ENCODE measurements around the gene MTSS2.

MTSS2 gene

DNA sequence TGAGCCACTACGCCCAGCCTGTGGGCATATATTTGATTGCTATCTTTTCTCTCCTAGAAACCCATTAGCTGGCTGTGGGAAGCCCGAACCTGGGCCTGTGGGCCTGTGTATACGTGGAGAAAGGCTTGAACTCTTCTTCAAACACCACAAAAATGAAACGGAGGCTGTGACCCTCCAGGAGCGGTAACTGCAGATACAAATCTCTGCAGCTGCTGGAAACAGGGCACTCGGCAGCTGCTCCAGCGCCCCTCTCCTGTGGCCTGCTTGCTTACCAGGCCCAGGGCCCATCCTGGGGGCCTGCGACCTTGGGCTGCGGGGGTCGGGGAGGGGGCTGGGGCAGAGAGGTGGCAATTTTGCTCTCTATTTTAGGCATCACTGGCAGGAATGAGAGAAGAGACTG, 28.0 kb upstream of the MTSS2 start:
- DNase-seq: no peak

DNA sequence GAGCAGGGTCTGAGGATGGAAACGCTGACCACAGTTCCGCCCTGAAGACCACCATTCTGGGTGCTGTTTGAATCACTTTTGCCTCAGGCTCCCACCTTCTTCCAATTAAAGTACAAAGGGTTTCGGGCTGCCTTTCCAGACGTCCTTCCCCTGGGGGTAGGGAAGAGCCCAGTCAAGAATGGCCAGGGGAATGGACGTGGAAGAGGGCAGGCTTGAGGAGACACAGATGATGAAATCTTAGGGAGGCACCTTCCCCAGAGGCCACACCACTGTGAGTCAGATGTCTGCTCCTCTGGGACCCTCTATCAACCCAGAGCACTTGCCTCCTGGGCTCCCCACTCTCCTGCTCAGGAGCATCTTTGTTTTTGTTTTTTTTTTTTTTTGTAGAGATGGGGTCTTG, 27.5 kb upstream of the MTSS2 start:
- DNase-seq: no peak

DNA sequence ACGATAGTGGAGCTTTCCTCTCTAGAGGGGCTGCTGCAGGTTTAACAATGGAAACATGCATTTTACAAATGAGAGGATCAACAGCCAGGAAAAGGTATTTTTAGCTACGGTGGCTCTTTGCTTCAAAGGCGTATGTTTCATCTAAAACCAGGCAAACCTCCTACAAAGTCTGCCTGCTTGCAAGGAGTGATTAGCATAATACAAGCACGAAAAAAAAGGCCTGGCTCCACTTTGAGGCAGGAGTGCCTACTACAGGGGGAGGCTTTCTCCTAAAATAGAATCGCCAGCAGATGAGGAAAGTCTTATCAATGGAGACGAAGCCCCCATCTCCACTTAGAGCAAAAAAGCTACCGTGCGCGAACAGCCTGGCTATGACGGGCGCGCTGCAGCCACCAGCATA, 27.1 kb upstream of the MTSS2 start:
- no peak for DNase-seq

DNA sequence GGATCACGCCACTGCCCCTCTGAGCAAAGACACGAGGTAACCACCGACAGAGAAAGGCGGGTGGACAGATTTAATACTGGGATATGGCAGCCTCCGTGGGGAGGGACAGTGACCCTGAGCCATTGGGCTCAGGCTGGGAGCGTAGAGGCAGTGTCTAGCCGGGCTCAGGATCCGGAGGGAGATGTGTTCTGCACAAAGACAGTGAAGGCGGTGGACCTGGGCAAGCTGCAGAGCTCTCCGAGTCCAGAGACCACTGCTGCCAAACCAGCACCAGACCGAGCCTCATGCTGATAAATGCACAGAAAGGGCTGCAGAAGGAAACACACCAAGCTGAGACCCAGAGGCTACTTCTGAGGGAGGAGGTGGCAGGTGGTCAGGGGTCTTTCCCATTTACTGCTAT, 26.5 kb upstream of the MTSS2 start:
- no peak for DNase-seq

DNA sequence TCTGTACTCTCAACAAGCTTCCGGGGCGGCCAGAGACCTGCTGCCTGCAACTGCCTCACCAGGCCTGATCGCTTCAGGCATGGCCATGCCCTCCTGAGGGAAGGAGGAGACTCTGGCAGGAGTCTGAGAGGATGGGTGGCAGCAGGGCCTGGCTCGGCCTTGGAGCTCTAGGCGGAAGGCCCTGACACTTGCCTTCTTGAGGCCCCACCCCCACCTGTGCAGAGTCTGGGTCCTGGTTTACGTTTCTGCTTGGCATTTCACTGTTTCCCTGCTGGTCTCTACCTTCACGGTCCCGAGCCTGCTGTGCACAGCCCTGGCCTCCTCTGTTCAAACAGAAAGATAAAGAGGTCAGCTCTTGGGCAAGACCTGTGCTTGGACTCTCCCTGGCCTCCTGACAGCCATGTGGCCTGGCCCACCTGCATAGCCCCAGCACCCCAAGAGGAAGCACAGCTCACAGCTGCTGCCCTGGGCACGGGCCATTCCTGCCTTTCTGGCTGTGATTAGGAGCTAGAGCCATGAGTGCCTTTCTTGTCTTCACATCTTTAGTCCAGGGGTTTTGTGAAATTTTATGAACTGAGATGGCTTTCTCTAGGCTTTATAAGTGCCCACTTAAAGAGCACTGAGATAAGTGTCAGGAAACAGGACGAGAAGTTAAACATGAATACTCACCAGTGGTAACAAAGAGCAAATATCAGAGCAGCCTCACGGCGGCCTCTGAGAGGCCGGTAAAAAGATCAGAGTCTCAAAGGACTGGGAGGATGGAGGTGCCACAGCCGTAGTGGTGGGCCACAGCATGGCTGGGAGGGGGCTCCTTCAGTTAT, 25.6 kb upstream of the MTSS2 start:
- no peak for DNase-seq

DNA sequence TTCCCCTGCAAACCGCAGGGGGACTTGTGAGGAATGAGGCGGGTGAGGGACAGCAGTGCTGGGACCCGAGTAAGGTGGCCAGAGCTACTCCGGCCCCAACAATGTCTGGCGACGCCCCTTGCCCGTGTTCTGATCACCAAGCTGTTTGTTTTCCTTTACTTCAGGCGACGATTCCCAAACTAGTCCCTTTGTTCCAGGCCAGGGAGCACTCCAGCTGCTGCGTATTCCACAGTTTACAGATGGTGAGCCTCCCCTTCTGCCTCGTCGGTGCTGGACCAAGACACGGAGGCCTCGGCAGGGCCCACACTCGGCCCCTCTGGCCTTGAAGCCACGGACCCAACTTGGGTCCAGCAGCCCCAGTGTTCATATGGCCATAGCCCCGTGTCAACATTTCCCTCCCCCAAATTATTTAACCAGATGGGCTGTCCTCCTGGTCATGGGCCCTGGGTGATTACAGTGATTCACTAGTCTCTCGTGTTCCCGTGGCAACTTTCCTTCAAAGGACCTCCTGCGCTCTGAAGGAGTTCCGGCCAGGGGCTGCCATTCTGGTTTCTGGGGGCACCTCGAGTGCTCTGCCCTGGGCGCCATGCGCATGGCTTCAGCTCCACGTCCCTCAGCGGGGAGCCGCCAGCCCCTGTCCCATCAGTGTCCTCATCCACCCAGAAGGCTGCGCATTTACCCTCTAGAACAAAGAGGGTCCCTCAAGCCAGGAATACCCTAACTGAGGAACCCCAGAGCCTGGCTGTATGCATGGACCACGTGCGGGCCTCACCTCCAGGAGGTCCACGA, 24.8 kb upstream of the MTSS2 start:
- DNase-seq: no peak

DNA sequence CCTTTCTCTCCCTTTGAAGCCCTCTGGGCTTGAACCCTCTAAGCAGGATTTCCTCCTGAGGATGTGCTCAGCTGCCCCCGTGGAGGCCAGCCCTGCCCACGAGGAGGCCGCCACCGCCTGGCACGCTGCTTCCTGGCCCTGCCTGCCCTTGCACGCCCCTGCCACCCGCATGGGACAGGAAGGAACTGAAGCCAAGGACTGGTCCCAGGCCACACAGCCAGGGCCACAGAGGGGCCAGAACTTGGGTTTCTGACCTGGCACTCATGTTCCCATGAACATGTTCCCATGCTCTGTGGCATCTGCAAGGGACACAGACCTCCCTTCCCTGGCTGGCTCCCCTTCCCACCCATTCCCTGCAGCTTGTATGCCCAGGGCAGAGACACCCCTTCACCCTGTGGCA, 24.1 kb upstream of the MTSS2 start:
- DNase-seq: no peak

DNA sequence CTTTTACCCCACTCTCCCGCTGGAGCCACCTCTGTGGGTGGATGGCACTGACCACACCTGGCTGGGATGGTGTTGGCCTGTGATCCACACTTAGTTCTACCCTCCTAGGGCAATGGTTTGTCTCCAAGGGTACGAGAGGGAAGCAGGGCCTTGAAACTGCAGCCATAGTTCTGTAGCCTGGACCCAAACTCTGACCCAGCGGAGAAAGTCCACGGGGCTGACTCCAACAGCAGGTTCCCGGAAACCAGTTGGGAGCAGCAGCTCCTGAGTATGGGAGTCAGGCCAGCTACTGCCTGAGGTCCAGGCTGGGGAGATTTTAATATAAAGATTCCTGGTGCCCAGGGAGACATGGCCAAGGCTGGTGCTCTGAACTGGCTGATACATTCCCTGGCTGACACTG, 23.6 kb upstream of the MTSS2 start:
- DNase-seq: no peak

DNA sequence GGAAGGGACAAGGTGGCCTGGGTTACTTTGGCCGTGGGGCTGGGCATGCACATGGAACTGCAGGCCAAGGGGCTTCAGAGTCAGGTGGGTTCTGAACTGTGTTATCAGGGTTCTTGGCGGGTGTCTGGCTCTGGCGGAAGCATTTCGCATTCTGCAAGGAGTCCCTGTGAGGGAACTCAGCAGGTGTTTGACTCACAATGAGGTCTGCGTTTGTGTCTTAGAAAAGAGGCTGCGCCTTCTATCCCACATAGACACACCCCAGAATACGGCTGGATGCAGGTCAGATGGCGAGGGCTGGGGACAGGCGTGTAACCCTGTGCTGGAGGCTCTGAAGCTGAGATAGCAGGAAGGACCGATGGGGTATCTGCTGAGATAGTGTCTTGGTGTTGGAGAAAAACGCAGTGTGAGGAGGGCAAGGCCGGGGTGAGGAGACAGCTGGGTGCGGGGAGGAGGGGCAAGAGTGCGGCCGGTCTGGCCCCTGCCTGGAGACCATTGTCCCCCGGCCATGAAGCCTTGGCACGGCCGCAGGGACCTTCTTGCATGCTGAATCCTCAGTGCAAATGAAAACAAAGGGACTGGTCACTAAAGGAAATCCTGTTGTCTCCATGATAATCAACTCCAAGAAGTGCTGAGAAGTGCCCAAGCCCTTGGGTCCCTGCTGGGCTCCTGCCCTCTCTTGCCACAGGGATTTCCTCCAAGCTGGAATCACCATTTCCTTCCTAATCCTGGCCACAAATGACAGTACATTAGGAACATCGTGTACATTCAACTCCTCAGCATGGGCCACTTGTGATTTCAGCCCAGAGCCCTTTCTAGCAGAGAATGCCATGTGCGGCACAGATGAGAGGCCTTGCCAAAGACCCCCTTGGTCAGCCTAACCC, 22.8 kb upstream of the MTSS2 start:
- no peak for DNase-seq

DNA sequence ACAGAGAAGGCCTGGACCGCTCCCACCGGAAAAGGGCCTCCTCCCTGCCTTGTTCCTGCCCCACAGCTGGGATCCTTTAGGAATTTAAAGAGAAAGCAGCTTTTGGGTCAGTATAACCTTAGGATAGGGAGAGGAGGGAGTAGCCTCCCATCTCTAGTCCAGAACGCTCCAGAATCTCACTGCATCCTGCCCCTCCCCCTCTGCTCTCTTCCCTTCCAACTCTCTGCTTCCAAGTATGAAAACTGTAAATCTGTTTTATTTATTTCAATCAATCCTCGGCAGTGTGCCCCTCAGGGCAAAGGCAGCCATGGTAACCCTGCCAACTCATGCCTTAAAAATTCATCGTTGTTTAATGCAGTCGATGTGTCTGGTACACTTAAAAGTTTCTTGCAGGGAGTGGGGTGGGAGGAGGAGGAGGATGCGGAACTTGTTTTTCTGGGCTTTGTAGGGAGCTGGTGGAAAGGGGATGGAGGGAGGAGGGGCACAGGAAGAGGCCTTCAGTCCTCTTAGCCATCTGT, 21.2 kb upstream of the MTSS2 start:
- no peak for DNase-seq

DNA sequence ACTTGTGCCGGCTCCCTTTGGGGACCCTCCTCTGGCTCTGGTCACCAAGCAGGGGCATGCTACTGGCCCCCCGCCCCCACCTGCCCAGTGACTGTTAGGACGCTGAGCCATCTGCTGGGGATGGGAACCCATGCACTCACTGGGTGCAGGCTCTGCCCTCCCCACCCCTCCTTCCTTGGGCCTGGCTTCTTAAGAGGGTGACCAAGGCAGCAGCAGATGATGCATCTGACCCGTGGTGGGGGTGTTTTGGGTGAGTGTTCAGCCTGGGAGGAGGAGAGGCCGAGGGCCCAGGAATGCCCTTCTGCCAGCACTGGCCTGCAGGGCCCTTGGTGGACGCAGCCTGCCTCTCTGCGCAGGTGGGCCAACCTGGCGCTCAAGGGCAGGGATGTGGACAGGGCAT, 19.2 kb upstream of the MTSS2 start:
- DNase-seq: no peak

DNA sequence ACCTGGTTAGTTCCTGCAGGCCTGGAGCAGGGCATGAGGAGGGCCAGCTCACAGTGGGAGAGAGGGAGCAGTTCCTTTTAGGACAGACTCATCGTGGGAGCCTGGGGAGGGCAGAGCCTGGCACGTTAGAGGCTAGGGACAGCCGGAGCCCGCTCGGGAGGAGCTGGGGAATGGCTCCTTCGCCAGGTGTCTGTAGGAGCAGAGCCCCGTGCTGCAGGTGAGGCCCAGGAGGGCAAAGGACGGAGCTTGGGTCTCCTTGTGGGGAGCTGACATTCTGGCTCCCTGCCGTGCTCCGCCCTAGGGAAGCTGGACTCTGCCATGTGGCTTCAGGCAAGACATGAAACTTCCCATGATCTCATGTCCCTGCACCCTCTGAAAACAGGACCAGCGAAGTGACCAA, 18.7 kb upstream of the MTSS2 start:
- DNase-seq: no peak

DNA sequence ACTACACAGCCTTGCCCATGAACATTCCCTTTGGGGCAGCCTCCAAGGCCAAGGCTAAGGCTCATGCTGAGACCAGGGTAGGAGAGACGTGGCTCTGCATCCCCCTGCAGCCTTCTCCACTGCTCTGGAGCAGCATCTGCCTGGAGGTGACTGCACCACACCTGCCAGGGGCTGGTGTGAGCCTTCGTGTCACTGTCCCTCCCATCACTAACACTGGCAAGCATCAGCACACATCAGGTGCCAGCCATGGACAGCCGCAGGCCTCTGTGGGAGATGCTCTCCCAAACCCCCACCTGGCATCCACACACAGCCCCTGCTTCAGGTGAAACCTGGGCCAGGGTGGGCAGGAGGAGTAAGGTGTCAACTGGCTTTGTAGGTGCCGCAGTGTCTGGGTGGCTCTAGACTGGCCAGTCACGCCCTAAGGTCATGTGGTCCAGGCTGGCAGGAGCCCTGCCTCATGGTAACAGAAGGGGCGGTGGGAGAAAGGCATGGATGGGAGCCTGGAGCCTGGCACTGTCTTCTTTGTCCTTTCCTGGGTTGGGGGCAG, 18.1 kb upstream of the MTSS2 start:
- no peak for DNase-seq

DNA sequence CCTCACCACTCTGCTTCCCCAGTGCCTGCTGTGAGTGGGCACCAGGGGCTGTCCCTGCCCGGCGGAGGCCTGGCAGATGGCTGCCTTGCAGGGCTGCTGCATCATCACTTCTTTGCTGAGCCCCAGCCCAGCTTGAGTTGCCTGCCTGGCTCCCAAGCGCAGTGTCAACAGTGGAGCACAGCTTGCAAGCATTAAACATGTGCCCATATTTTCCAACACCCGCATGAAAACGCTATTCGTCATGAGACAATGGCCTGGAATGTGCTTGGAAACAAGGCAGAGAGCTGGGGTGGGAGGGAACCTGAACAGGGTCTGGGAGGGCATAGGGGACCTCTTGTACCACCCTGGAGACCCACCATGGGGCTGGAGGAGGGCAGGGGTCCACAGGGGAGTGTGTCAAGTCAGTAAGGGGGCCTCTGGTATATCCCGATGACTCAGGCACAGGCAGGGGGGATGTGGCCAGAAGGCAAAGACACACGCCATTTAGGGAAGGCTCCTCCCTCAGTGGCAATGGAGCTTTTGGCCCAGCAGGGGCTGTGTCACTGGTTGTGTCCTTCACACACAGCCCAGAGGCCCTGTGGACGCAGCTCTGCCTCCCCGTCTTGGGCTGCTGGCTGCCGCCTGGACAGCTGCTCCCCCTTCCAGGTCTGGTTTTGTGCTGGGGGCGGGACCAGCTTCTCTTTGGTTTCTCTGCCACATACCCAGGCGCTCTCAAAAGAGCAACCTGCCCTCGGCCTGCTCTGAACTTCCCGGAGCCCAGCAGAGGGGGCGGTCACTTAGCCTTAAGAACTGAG, 17.4 kb upstream of the MTSS2 start:
- no peak for DNase-seq

DNA sequence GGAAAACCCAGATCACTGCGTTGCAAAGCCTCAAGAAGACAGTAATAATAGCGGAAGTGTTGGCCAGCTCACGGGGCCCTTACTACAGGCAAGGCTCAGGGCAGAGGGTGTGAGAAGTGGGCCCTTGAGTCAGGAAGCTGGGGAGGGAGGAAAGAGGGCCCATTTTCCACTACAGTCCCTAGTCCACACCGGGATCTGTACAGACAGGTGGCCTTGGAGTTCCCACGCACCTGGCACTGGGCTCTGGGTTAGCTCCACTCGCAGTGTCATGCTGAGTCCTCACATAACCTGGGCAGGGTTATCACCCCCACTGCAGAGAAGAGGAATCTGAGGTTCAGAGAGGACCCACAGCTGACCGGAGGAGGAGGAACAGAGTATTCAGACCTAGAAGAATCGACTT, 16.8 kb upstream of the MTSS2 start:
- no peak for DNase-seq

DNA sequence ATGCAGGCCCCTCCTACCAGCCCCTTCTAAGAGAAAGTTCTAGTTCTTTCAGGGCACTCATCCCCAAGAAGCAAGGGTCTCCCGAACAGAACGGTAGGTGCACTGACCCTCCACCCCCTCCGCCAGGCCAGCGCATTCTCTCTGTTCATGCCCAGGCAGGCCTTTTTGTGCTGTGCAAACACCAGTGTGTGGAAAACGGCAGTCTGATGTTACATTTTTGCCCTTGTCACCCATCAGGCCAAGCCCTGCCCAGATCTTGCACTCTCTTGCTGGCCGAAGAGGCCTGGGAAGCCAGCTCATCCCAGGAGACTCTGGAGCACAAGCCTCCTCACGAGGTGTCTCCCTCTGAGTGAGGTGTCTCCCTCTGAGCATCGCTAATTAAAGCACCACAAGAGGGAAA, 16.1 kb upstream of the MTSS2 start:
- DNase-seq: no peak

DNA sequence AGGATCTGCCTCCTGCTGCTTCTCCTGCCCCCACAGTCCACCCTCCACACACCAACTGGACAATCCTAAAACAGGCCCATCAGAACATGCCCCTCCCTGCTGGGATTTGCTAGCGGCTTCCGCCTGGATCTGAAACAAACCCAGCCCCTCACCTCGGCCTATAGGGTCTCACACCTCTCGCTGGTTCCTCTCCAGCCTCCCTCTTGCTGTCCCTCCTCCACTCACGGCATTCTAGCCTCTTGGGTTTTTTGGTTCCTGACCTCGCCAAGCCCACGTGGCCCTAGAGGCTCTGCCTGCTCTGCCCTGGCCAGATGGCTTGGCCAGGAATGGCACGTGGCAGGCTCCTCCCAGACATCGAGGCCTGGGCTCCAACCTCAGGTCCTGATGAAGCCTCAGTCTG, 15.7 kb upstream of the MTSS2 start:
- no peak for DNase-seq

DNA sequence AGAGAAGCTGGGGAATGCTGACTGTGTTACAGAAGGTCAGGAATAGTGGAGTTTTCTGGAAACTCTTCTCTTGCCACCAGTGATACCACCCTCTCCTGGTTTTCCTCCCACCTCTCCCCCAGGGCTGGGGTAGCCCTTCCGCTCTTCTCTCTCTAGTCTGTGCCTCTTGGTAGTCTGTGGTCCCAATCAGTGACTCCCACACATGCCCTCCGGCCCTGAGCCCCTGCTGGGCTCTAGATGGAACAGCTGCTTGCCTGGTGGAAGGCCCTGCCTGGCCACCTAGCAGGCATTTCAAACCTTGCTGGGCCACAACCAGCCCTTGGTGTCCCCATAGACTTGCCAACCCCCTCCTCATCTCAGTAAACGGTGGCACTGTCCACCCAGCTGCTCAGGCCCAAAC, 15.2 kb upstream of the MTSS2 start:
- DNase-seq: no peak

DNA sequence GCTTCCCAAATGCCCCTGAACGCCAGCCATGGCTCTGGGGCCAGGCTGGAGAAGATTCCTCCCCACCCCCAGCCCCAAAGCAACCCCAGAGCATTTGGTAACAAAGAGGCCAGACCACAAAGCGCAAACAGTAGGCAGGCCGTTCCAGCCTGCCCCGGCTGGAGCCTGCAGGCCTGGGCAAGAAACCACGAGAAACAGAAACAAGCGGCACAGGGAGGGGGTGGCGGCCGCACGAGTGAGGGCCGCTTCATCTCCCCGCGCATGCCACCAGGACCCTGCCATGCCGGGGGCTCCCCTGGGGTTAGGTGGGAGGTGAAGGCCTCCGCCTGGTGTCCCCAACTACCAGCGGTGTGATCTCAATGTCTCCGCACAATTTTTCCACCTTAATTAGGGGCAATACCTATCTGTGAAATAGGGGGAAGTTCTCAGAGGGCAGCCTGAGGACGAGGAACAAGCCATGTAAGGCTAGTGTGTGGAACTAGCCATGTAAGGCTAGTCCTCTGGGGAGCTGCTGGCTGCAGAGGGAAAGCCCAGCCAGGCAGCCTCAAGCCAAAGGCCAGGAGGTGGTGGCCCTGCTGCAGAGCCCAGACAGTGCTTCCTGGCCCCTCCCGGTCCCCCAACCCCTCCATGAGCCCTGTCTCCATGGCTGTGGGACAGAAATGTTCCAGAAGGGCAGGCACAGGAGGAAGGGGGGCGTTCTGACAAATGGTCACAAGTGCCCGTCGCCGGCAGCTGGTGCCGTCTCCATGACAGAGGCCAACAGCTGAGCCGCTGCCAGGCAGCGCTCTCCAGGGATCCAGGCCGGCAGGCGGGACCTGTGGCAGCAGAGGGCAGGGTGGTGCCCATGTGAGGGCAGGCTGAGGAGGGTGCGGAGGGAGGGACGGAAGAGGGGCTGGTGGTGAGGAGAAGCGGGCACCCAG, 14.5 kb upstream of the MTSS2 start:
- DNase-seq: no peak

DNA sequence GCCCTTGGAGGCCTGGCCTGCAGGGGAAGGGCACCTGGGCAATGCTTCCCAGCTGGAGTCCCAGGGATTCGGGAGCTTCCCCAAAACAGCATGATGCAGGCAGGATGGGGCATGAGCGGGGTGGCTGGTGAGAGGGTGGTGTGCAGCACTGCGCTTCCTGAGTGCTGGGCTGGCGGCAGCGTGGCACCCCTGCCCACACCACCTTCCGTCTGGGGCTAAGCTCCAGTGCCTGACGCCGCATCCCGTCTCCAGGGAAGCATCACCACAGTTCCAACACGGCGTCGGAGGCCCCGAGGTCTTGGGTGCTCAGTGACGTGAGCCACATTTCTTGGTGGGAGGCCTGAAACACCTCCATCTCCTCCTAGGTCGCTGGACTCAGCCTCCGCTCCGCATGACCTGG, 13.8 kb upstream of the MTSS2 start:
- no peak for DNase-seq

DNA sequence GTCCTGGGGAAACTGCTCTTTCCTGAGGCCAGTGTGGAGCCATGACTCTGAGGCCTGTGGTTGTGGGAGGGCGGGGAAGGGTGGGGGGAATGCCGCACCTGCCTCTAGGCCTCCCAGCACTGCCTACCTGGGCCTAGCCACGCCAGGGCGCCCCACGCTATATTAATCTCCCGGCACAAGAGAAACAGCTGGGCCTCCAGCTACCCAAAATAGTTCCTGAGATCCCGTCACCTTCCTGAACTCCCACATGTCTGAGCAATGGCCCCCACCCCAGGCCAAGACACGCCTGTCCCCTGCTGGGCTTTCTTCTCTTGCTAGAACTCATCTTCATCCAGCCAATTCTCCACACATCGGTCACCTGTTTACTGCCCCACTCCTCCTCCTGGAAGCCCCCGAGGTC, 13.0 kb upstream of the MTSS2 start:
- DNase-seq: no peak

Data from SIG-M5 (cell line).